ENCODE measurements around the gene TOMT. TPM values are rescaled to one million over a fixed set of nuclear protein-coding genes. Genes with fewer than 3 reads are reported as not detected.
A peak's percentile ranks its signal among the peaks of the same experiment; 100 is the strongest.

TOMT gene
- not detected for polyA plus RNA-seq (2013, experiment 1 of 2)
- polyA plus RNA-seq (2013, experiment 2 of 2) = not detected

GRCh38 chr11:72105888-72106287 lies at the start of gene TOMT:
TOMT (plus strand) TSS chr11:72105924; CDS start chr11:72105952, 28 bp downstream.
- Histone ChIP-seq H3K4me3 (ENCODE audit: extremely low read depth, insufficient read depth, low read length, poor library complexity, severe bottlenecking) (no peak within 1 kb of the TSS), H3K4me1 (ENCODE audit: control insufficient read depth, insufficient read depth, low read length, poor library complexity, severe bottlenecking) (peaks cover 7% of the 10 kb centered on the region), H3K27ac (ENCODE audit: low read depth, low read length, severe bottlenecking) (no peak within 1 kb of the TSS), H3K9me3 (ENCODE audit: control insufficient read depth, low read length) (no peaks in the 10 kb centered on the region), H3K36me3 (ENCODE audit: control insufficient read depth, insufficient read depth, low read length) (peaks cover 22% of the 10 kb centered on the region)
- 96 to 98% methylated on average over 14 of the region's 14 CpGs for WGBS, 2 experiments (ENCODE audit: insufficient coverage in 2 of 2)

DNA sequence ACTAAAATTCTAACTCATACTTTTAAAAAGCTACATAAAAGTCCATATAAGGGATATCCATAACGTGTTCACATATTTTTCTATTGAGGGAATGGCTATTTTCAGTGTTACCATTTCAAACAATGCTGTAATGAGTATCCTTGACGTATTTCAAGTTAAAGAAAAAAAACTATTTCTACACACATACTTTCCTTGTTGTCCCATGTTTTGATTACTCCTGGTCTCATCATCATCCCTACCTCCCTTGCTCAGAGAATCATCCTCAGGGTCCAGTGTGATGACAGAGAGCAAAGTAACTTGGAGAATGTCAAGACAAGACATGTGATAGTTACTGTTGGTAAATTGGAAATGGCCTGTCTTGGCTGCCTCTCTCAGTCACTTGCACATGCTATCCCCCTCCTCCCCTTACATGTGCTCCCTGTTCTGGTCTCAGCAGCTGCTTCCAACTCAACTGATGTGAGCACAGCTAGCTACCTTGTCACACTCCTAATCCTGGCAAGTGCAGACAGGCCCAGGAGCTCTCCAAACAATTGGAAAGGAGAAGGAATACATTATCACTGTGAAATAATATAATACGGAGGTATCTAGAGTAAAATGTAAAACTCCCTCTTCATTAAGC lies 47.2 kb upstream of the TOMT start:
- no peak overlapping the region for H3K27ac ChIP-seq (ENCODE audit: low read depth, low read length, severe bottlenecking)

DNA sequence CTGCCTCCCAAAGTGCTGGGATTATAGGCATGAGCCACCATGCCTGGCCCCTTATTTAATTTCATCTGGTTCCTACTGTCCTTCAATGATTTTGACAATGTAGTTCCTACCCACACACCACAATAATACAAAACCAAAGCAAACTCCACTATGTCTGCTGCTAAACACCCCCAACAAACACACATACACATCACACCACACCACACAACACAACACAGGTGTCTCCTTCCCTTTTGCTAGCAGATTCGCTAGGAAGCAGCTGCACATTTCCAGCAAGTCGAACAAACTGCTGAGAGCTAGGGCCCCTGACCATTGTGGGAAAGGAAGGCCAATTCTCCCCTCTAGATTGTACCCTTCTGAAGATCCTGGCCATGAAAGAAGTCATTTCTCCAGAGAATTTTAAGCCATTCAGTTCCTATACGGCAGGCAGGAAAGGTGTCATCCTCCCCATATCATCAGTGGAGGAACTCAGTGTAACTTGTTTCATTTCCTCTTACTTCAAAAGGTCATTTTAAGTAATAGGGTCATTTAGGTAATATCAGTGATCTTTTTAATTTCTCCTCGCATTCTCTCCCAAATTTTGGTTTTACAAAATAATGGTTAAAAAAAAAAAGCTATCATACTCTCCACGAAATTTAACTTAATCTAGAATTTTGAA lies 43.9 kb upstream of the TOMT start:
- Histone ChIP-seq H3K27ac (ENCODE audit: low read depth, low read length, severe bottlenecking) (no peak overlapping the region), H3K4me3 (ENCODE audit: extremely low read depth, insufficient read depth, low read length, poor library complexity, severe bottlenecking) (no peak overlapping the region), H3K4me1 (ENCODE audit: control insufficient read depth, insufficient read depth, low read length, poor library complexity, severe bottlenecking) (no peaks in the 10 kb centered on the region), H3K9me3 (ENCODE audit: control insufficient read depth, low read length) (no peaks in the 10 kb centered on the region), H3K36me3 (ENCODE audit: control insufficient read depth, insufficient read depth, low read length) (peaks cover 65% of the 10 kb centered on the region)
- 92 to 100% methylated on average over 2 to 3 of the region's 5 CpGs for WGBS, 2 experiments (ENCODE audit: insufficient coverage in 2 of 2)

More for the DNA sequence above, 47.2 kb upstream of the TOMT start:
- Histone ChIP-seq H3K9me3 (ENCODE audit: control insufficient read depth, low read length) (no peaks in the 10 kb centered on the region), H3K36me3 (ENCODE audit: control insufficient read depth, insufficient read depth, low read length) (peaks cover 58% of the 10 kb centered on the region), H3K4me3 (ENCODE audit: extremely low read depth, insufficient read depth, low read length, poor library complexity, severe bottlenecking) (no peak overlapping the region), H3K4me1 (ENCODE audit: control insufficient read depth, insufficient read depth, low read length, poor library complexity, severe bottlenecking) (no peaks in the 10 kb centered on the region)
- WGBS, 2 experiments (ENCODE audit: insufficient coverage in 2 of 2) = 100% methylated on average over 2 of the region's 3 CpGs; no CpG with 5 or more reads in 1 of the 2 experiments

- no peak overlapping the region for H3K4me3 ChIP-seq (ENCODE audit: extremely low read depth, insufficient read depth, low read length, poor library complexity, severe bottlenecking)
- no peak overlapping the region for H3K27ac ChIP-seq (ENCODE audit: low read depth, low read length, severe bottlenecking)
- H3K9me3 ChIP-seq (ENCODE audit: control insufficient read depth, low read length) = no peaks in the 10 kb centered on the region
- peaks cover 36% of the 10 kb centered on the region for H3K4me1 ChIP-seq (ENCODE audit: control insufficient read depth, insufficient read depth, low read length, poor library complexity, severe bottlenecking)
- peaks cover 62% of the 10 kb centered on the region for H3K36me3 ChIP-seq (ENCODE audit: control insufficient read depth, insufficient read depth, low read length)
These were observed 38.9 kb upstream of the TOMT start for GRCh38 chr11:72066855-72067254.

- H3K4me1 ChIP-seq (ENCODE audit: control insufficient read depth, insufficient read depth, low read length, poor library complexity, severe bottlenecking) = peaks cover 38% of the 10 kb centered on the region
These were observed 38.5 kb upstream of the TOMT start for GRCh38 chr11:72067266-72067665.

GRCh38 chr11:72067676-72068075 lies 38.0 kb upstream of the TOMT start:
- no peak overlapping the region for H3K4me3 ChIP-seq (ENCODE audit: extremely low read depth, insufficient read depth, low read length, poor library complexity, severe bottlenecking)
- no peaks in the 10 kb centered on the region for H3K9me3 ChIP-seq (ENCODE audit: control insufficient read depth, low read length)
- peaks cover 41% of the 10 kb centered on the region for H3K4me1 ChIP-seq (ENCODE audit: control insufficient read depth, insufficient read depth, low read length, poor library complexity, severe bottlenecking)
- H3K36me3 ChIP-seq (ENCODE audit: control insufficient read depth, insufficient read depth, low read length) = peaks cover 54% of the 10 kb centered on the region
- H3K27ac ChIP-seq (ENCODE audit: low read depth, low read length, severe bottlenecking) = no peak overlapping the region

More at GRCh38 chr11:72067266-72067665, 38.5 kb upstream of the TOMT start:
- no peaks in the 10 kb centered on the region for H3K9me3 ChIP-seq (ENCODE audit: control insufficient read depth, low read length)
- no peak overlapping the region for H3K27ac ChIP-seq (ENCODE audit: low read depth, low read length, severe bottlenecking)
- peaks cover 58% of the 10 kb centered on the region for H3K36me3 ChIP-seq (ENCODE audit: control insufficient read depth, insufficient read depth, low read length)
- no peak overlapping the region for H3K4me3 ChIP-seq (ENCODE audit: extremely low read depth, insufficient read depth, low read length, poor library complexity, severe bottlenecking)

- H3K36me3 ChIP-seq (ENCODE audit: control insufficient read depth, insufficient read depth, low read length) = peaks cover 48% of the 10 kb centered on the region
- H3K4me1 ChIP-seq (ENCODE audit: control insufficient read depth, insufficient read depth, low read length, poor library complexity, severe bottlenecking) = peaks cover 51% of the 10 kb centered on the region
These were observed 36.5 kb upstream of the TOMT start for GRCh38 chr11:72069200-72069599.

GRCh38 chr11:72069787-72070251 lies 35.9 kb upstream of the TOMT start:
- Histone ChIP-seq H3K4me3 (ENCODE audit: extremely low read depth, insufficient read depth, low read length, poor library complexity, severe bottlenecking) (peak overlapping the region; percentile 16), H3K36me3 (ENCODE audit: control insufficient read depth, insufficient read depth, low read length) (peaks cover 45% of the 10 kb centered on the region), H3K27ac (ENCODE audit: low read depth, low read length, severe bottlenecking) (peak overlapping the region; percentile 87), H3K4me1 (ENCODE audit: control insufficient read depth, insufficient read depth, low read length, poor library complexity, severe bottlenecking) (peaks cover 51% of the 10 kb centered on the region), H3K9me3 (ENCODE audit: control insufficient read depth, low read length) (no peaks in the 10 kb centered on the region)
- WGBS, 2 experiments (ENCODE audit: insufficient coverage in 2 of 2) = 43 to 46% methylated on average over 1 to 2 of the region's 2 CpGs

More at GRCh38 chr11:72069200-72069599, 36.5 kb upstream of the TOMT start:
- Histone ChIP-seq H3K4me3 (ENCODE audit: extremely low read depth, insufficient read depth, low read length, poor library complexity, severe bottlenecking) (peak overlapping the region; percentile 16), H3K27ac (ENCODE audit: low read depth, low read length, severe bottlenecking) (peak overlapping the region; percentile 87), H3K9me3 (ENCODE audit: control insufficient read depth, low read length) (no peaks in the 10 kb centered on the region)

DNA sequence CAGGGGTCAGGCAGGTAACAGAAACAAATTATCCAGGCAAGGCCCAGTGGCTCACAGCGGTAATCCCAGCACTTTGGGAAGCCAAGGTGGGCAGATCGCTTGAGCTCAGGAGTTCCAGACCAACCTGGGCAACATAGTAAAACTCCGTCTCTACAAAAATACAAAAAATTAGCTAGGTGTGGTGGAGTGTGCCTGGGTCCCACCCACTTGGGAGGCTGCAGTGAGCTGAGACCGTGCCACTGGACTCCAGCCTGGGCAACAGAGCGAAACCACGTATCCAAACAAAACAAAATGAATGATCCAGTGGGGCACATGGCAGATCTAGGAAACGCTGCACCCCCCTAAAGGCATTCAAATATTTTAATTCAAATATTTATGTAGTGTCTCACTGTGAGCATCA lies 35.2 kb upstream of the TOMT start:
- peaks cover 55% of the 10 kb centered on the region for H3K4me1 ChIP-seq (ENCODE audit: control insufficient read depth, insufficient read depth, low read length, poor library complexity, severe bottlenecking)

DNA sequence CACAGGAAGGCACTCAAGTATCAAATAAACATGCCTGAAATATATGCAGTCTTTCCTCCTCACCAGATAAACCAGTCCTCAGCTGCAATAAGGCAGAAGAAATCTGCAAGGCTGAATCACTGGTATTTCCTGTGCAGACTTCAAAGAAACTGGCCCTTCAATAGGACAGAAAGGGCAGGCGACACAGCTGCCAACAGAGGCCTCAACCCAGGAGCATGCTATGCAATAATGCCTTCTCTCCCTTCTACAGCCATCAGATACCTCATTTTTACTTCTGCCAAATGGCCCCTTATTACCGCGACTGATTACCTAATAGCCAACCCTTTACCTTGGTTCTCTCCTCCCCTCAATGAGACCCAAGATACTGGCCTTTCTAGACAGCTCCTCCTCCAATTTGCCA lies 33.4 kb upstream of the TOMT start:
- WGBS, 2 experiments (ENCODE audit: insufficient coverage in 2 of 2) = 76 to 78% methylated on average over 3 of the region's 3 CpGs
- Histone ChIP-seq H3K36me3 (ENCODE audit: control insufficient read depth, insufficient read depth, low read length) (peaks cover 27% of the 10 kb centered on the region), H3K4me1 (ENCODE audit: control insufficient read depth, insufficient read depth, low read length, poor library complexity, severe bottlenecking) (peaks cover 57% of the 10 kb centered on the region), H3K27ac (ENCODE audit: low read depth, low read length, severe bottlenecking) (peak overlapping the region; percentile 82), H3K4me3 (ENCODE audit: extremely low read depth, insufficient read depth, low read length, poor library complexity, severe bottlenecking) (no peak overlapping the region), H3K9me3 (ENCODE audit: control insufficient read depth, low read length) (no peaks in the 10 kb centered on the region)

More for the DNA sequence above, 35.2 kb upstream of the TOMT start:
- WGBS, 2 experiments (ENCODE audit: insufficient coverage in 2 of 2) = 94 to 95% methylated on average over 2 to 4 of the region's 7 CpGs
- H3K36me3 ChIP-seq (ENCODE audit: control insufficient read depth, insufficient read depth, low read length) = peaks cover 45% of the 10 kb centered on the region
- H3K27ac ChIP-seq (ENCODE audit: low read depth, low read length, severe bottlenecking) = peak overlapping the region; percentile 87
- no peak overlapping the region for H3K4me3 ChIP-seq (ENCODE audit: extremely low read depth, insufficient read depth, low read length, poor library complexity, severe bottlenecking)
- H3K9me3 ChIP-seq (ENCODE audit: control insufficient read depth, low read length) = no peaks in the 10 kb centered on the region

DNA sequence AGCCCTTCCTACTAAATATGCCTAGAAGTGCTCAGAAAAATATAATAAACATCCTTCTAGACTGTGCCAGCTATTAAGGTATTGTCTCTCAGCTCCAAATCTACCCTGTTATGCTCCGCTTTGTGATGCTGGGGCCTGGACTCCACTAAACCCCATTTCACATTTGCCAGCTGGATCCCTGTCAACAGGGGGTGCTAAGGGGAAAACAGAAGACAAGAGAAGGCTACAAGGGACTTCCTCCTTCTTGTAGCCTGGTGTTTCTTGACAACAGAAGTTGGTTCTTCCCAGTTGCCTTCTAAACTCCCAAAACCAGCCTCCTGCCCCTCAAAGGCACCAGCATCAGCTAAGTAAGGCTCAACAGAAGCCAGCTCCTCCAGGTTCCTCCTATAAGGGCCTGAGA lies 30.6 kb upstream of the TOMT start:
- no peaks in the 10 kb centered on the region for H3K9me3 ChIP-seq (ENCODE audit: control insufficient read depth, low read length)
- WGBS, 2 experiments (ENCODE audit: insufficient coverage in 2 of 2) = 100% methylated on average over 1 of the region's 1 CpG; no CpG with 5 or more reads in 1 of the 2 experiments
- peaks cover 45% of the 10 kb centered on the region for H3K4me1 ChIP-seq (ENCODE audit: control insufficient read depth, insufficient read depth, low read length, poor library complexity, severe bottlenecking)
- peaks cover 9% of the 10 kb centered on the region for H3K36me3 ChIP-seq (ENCODE audit: control insufficient read depth, insufficient read depth, low read length)
- no peak overlapping the region for H3K4me3 ChIP-seq (ENCODE audit: extremely low read depth, insufficient read depth, low read length, poor library complexity, severe bottlenecking)
- peak overlapping the region; percentile 42 for H3K27ac ChIP-seq (ENCODE audit: low read depth, low read length, severe bottlenecking)

Measured in mesodermal cell (in vitro differentiated cells).